GM12864 (cell line): ENCODE measurements around the gene MCCC1.

ENCODE experiments used
- DNase-seq: peaks from one replicate; pipeline ENCODE4 v3.0.0-alpha.2; 2011; ENCODE audit warnings: low read depth
- H3K4me3 ChIP-seq: 2 replicates; pipeline ENCODE4 v1.5.1; 2011; ENCODE audit warnings: mild to moderate bottlenecking, low read depth, low read length, control low read depth
- TF ChIP-seq, protein P1 (sequence below): IDR thresholded peaks from 2 replicates; pipeline ENCODE4 v1.5.1; 2011; ENCODE audit warnings: low read depth, mild to moderate bottlenecking, moderate library complexity, low read length, control low read depth, inconsistent platforms; ENCODE audit errors: missing control alignments

The MCCC1 gene

GRCh38 chr3:182965861-182966366 is 133.4 kb downstream of the MCCC1 start:
- TF ChIP-seq, protein P1, sequence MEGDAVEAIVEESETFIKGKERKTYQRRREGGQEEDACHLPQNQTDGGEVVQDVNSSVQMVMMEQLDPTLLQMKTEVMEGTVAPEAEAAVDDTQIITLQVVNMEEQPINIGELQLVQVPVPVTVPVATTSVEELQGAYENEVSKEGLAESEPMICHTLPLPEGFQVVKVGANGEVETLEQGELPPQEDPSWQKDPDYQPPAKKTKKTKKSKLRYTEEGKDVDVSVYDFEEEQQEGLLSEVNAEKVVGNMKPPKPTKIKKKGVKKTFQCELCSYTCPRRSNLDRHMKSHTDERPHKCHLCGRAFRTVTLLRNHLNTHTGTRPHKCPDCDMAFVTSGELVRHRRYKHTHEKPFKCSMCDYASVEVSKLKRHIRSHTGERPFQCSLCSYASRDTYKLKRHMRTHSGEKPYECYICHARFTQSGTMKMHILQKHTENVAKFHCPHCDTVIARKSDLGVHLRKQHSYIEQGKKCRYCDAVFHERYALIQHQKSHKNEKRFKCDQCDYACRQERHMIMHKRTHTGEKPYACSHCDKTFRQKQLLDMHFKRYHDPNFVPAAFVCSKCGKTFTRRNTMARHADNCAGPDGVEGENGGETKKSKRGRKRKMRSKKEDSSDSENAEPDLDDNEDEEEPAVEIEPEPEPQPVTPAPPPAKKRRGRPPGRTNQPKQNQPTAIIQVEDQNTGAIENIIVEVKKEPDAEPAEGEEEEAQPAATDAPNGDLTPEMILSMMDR = no peak
- no peak overlapping the region for H3K4me3 ChIP-seq
- no peak for DNase-seq
